GM10266 (cell line): ENCODE measurements around the gene TMIGD2.

Experiments used
- DNase-seq: peaks from one replicate; pipeline ENCODE4 v3.0.0; 2012; ENCODE audit errors: extremely low spot score
- CTCF ChIP-seq: IDR thresholded peaks from 2 replicates; pipeline ENCODE4 v1.5.1; 2012; ENCODE audit warnings: mild to moderate bottlenecking, low read depth; ENCODE audit not compliant: control insufficient read depth, insufficient read depth; ENCODE audit errors: missing control alignments

The TMIGD2 gene

GRCh38 chr19:4328243-4328990 is 26.2 kb upstream of the TMIGD2 start:
- TF ChIP-seq CTCF, result no peak
- DNase-seq, result peak; percentile 98

- TF ChIP-seq CTCF, result no peak
- DNase-seq, result no peak
Measured at GRCh38 chr19:4327877-4328242, 25.7 kb upstream of the TMIGD2 start.

GRCh38 chr19:4327252-4327876 is 25.2 kb upstream of the TMIGD2 start:
- DNase-seq, result peak; percentile 73
- TF ChIP-seq CTCF, result no peak

GRCh38 chr19:4326837-4327251 is 24.7 kb upstream of the TMIGD2 start:
- no peak for TF ChIP-seq CTCF
- DNase-seq, result peak; percentile 9

- peak; percentile 8 for DNase-seq
- no peak for TF ChIP-seq CTCF
Measured at GRCh38 chr19:4326215-4326836, 24.1 kb upstream of the TMIGD2 start.

- no peak for TF ChIP-seq CTCF
- no peak for DNase-seq
Measured at GRCh38 chr19:4324228-4324627, 22.0 kb upstream of the TMIGD2 start.

GRCh38 chr19:4323692-4324091 is 21.5 kb upstream of the TMIGD2 start:
- no peak for DNase-seq
- no peak for TF ChIP-seq CTCF
